WTC11 (cell line): ENCODE data around the gene TSPAN9. TPM values are rescaled to one million over a fixed set of nuclear protein-coding genes. Genes with fewer than 3 reads are reported as not detected.

Experiments
- ATAC-seq: fragments of 200-7000 bp; cut with Tn5 transposase; 2 replicates; pipeline ENCODE4 v1.10.0; 2021; ENCODE audit warnings: mild to moderate bottlenecking, moderate library complexity
- CTCF ChIA-PET: fragments of 300-600 bp; sonication (Branson Sonifier 250); formaldehyde crosslinking; loops from one replicate; lab custom pipeline; 2021; ENCODE audit warnings: antibody characterized with exemption; lab: Charles Lee
- POLR2A ChIA-PET: fragments of 350-600 bp; sonication (Branson Sonifier 250); formaldehyde crosslinking; loops from one replicate; lab custom pipeline; 2021; ENCODE audit warnings: antibody characterized with exemption; lab: Charles Lee
- DNase-seq: peaks from one replicate; pipeline ENCODE4 v3.0.0; 2021; ENCODE audit warnings: low spot score
- H3K27ac Mint-ChIP-seq: 2 replicates; pipeline ENCODE4 v1.8.0; 2021; ENCODE audit warnings: mixed read lengths
- H3K27me3 Mint-ChIP-seq: 2 replicates; pipeline ENCODE4 v1.8.0; 2021; ENCODE audit warnings: low read depth, mild to moderate bottlenecking, moderate library complexity, mixed read lengths
- H3K36me3 Mint-ChIP-seq: 2 replicates; pipeline ENCODE4 v1.8.0; 2021; ENCODE audit warnings: mixed read lengths
- H3K4me1 Mint-ChIP-seq: 2 replicates; pipeline ENCODE4 v1.8.0; 2022; ENCODE audit warnings: mixed read lengths
- H3K4me3 Mint-ChIP-seq: 2 replicates; pipeline ENCODE4 v1.8.0; 2021; ENCODE audit warnings: mild to moderate bottlenecking, moderate library complexity, mixed read lengths
- H3K9me3 Mint-ChIP-seq: 2 replicates; pipeline ENCODE4 v1.8.0; 2021; ENCODE audit warnings: mixed read lengths
- ATF6 ChIP-seq: sonication (generic); formaldehyde crosslinking; IDR thresholded peaks from 2 replicates; pipeline ENCODE4 v1.8.1; 2023; ENCODE audit warnings: mild to moderate bottlenecking, missing genetic modification reagents
- CBFB ChIP-seq: sonication (generic); formaldehyde crosslinking; IDR thresholded peaks from 2 replicates; pipeline ENCODE4 v1.8.1; 2022; ENCODE audit warnings: mild to moderate bottlenecking, low read depth, missing genetic modification reagents
- CDX4 ChIP-seq: fragments of 250-450 bp; sonication (Bioruptor Pico); IDR thresholded peaks from 2 replicates; pipeline ENCODE4 v1.9.0; 2021; ENCODE audit warnings: moderate library complexity, mild to moderate bottlenecking, inconsistent platforms, borderline replicate concordance
- E2F1 ChIP-seq: sonication (generic); formaldehyde crosslinking; IDR thresholded peaks from 2 replicates; pipeline ENCODE4 v1.8.0; 2022; ENCODE audit warnings: mild to moderate bottlenecking, missing genetic modification reagents
- ELF4 ChIP-seq: sonication (generic); formaldehyde crosslinking; IDR thresholded peaks from 2 replicates; pipeline ENCODE4 v1.8.1; 2022; ENCODE audit warnings: low read depth, mild to moderate bottlenecking, moderate library complexity, missing genetic modification reagents
- FOXP1 ChIP-seq: sonication (generic); formaldehyde crosslinking; IDR thresholded peaks from 2 replicates; pipeline ENCODE4 v1.8.0; 2022; ENCODE audit warnings: missing genetic modification reagents, mild to moderate bottlenecking, moderate library complexity, borderline replicate concordance
- GABPB1 ChIP-seq: sonication (generic); formaldehyde crosslinking; IDR thresholded peaks from 2 replicates; pipeline ENCODE4 v1.8.1; 2023; ENCODE audit warnings: mild to moderate bottlenecking, missing genetic modification reagents
- HMGA2 ChIP-seq: fragments of 250-450 bp; sonication (Bioruptor Pico); IDR thresholded peaks from 2 replicates; pipeline ENCODE4 v1.4.0; 2021; ENCODE audit warnings: mild to moderate bottlenecking, moderate library complexity
- HMGXB4 ChIP-seq: sonication (generic); formaldehyde crosslinking; IDR thresholded peaks from 2 replicates; pipeline ENCODE4 v1.8.1; 2023; ENCODE audit warnings: mild to moderate bottlenecking, moderate library complexity, missing genetic modification reagents
- MLX ChIP-seq: sonication (generic); formaldehyde crosslinking; IDR thresholded peaks from 2 replicates; pipeline ENCODE4 v1.8.1; 2023; ENCODE audit warnings: mild to moderate bottlenecking, missing genetic modification reagents, moderate library complexity
- MYBL2 ChIP-seq: sonication (generic); formaldehyde crosslinking; IDR thresholded peaks from 2 replicates; pipeline ENCODE4 v1.8.1; 2023; ENCODE audit warnings: mild to moderate bottlenecking, moderate library complexity, missing genetic modification reagents
- PRRX2 ChIP-seq: fragments of 250-450 bp; sonication (Bioruptor Pico); IDR thresholded peaks from 2 replicates; pipeline ENCODE4 v1.8.0; 2021; ENCODE audit warnings: mild to moderate bottlenecking
- STAT6 ChIP-seq: sonication (generic); formaldehyde crosslinking; conservative IDR thresholded peaks from 2 replicates; pipeline ENCODE4 v1.8.1; 2023; ENCODE audit warnings: mild to moderate bottlenecking, low read depth, missing genetic modification reagents, moderate library complexity
- USF2 ChIP-seq: sonication (generic); formaldehyde crosslinking; IDR thresholded peaks from 2 replicates; pipeline ENCODE4 v1.8.1; 2023; ENCODE audit warnings: mild to moderate bottlenecking, missing genetic modification reagents, moderate library complexity
- ZNF232 ChIP-seq: sonication (generic); formaldehyde crosslinking; IDR thresholded peaks from 2 replicates; pipeline ENCODE4 v1.8.0; 2022; ENCODE audit warnings: mild to moderate bottlenecking, missing genetic modification reagents
- ZNF425 ChIP-seq: fragments of 250-450 bp; sonication (Bioruptor Pico); conservative IDR thresholded peaks from 2 replicates; pipeline ENCODE4 v1.9.0; 2021; ENCODE audit warnings: mild to moderate bottlenecking
- total RNA-seq: library from RNA; stranded (reverse); gene quantifications from 3 replicates; pipeline ENCODE4 v1.2.3, GENCODE V29; 2021

TSPAN9 gene
- total RNA-seq, 1 experiment from 2014 or later = 27.6 TPM

GRCh38 chr12:3277306-3277943 lies 200.2 kb downstream of the TSPAN9 start:
- H3K4me3 Mint-ChIP-seq = no peak overlapping the region
- no peaks in the 10 kb centered on the region for H3K9me3 Mint-ChIP-seq
- TF ChIP-seq HMGXB4 = no peak
- no peak for TF ChIP-seq PRRX2 (CRISPR knock-in tag)
- no peak for TF ChIP-seq STAT6 (CRISPR knock-in tag)
- TF ChIP-seq ATF6 (CRISPR knock-in tag) = no peak
- no peaks in the 10 kb centered on the region for H3K27me3 Mint-ChIP-seq
- ChIA-PET POLR2A (no interaction called here), CTCF (interaction anchor here (1.1 to 9.0 kb wide), 4 partner anchors 21 to 141 kb away, joined by 3 to 243 read pairs (median 96); no protein-coding TSS in a partner anchor)
- no peaks in the 10 kb centered on the region for H3K36me3 Mint-ChIP-seq
- no peak overlapping the region for H3K27ac Mint-ChIP-seq
- peaks cover 10% of the 10 kb centered on the region for H3K4me1 Mint-ChIP-seq
- ATAC-seq (no peak), DNase-seq (no peak)

GRCh38 chr12:3278681-3279414 lies 201.7 kb downstream of the TSPAN9 start:
- no peaks in the 10 kb centered on the region for H3K27me3 Mint-ChIP-seq
- H3K4me3 Mint-ChIP-seq = no peak overlapping the region
- no peak for ATAC-seq
- ChIA-PET CTCF (interaction anchor here (0.8 to 8.0 kb wide), 14 partner anchors 17 to 511 kb away, joined by 3 to 243 read pairs (median 4); no protein-coding TSS in a partner anchor), POLR2A (no interaction called here)
- no peak for DNase-seq
- peaks cover 20% of the 10 kb centered on the region for H3K4me1 Mint-ChIP-seq
- no peaks in the 10 kb centered on the region for H3K9me3 Mint-ChIP-seq
- no peak overlapping the region for H3K27ac Mint-ChIP-seq
- H3K36me3 Mint-ChIP-seq = no peaks in the 10 kb centered on the region
- TF ChIP-seq FOXP1 (CRISPR knock-in tag) (no peak), USF2 (no peak), CBFB (CRISPR knock-in tag) (no peak), ELF4 (CRISPR knock-in tag) (no peak), ZNF425 (no peak), ZNF232 (no peak), MYBL2 (CRISPR knock-in tag) (no peak), HMGA2 (CRISPR knock-in tag) (no peak), STAT6 (CRISPR knock-in tag) (no peak), MLX (CRISPR knock-in tag) (no peak), GABPB1 (no peak), E2F1 (CRISPR knock-in tag) (no peak), CDX4 (CRISPR knock-in tag) (no peak)
